ENCODE results near the gene DSG4.

Gene DSG4

DNA sequence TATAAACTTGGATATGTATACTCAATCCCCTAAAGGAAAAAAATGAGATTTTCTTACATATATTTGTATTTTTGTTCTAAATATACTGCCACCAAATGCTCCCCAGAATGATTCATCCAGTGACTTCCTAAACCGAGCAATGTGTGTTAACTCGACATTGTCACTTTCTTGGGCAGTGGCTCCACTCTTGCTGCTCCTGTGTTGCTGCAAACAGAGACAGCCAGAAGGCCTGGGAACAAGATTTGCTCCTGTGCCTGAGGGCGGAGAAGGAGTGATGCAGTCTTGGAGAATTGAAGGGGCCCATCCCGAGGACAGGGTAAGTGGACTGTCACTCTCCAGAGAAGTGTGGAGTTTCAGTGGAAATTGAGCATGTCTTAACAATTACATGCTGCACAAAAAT is 32.7 kb downstream of the DSG4 start:
- DNase-seq: no peak

DNA sequence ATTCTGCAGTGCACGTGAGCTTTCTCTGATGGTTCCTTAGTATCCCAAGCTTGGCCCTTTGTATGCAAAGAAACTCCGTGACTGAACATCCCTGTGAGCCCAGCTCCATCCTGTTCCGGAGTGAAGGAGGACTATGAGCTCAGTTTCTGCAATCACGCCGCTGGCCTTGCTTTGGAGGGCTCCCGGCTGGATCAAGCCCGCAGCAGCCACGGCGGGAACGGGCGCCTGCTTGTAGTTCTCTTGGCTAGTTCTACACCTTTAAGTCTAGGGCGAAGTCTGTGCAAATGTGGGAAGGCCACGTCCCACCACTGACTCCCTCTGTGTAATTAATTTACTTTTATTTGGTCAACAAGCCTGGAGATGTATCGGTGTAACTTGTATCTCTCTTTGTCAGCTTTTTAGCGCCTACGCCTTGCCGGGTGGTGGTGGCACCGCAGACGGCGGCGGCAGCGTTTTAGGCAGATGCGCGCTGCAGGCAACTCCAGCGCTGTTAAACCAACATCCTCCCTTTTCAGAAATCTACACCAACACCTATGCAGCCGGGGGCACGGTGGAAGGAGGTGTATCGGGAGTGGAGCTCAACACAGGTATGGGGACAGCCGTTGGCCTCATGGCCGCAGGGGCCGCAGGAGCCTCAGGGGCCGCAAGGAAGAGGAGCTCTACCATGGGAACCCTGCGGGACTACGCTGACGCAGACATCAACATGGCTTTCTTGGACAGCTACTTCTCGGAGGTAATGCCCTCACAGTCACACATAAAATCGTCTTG is 34.3 kb downstream of the DSG4 start:
- DNase-seq: no peak

DNA sequence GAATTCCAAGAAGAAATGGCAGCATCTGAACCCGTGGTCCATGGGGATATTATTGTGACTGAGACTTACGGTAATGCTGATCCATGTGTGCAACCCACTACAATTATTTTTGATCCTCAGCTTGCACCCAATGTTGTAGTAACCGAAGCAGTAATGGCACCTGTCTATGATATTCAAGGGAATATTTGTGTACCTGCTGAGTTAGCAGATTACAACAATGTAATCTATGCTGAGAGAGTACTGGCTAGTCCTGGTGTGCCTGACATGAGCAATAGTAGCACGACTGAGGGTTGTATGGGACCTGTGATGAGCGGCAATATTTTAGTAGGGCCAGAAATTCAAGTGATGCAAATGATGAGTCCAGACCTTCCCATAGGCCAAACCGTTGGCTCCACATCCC is 36.6 kb downstream of the DSG4 start:
- DNase-seq: no peak

DNA sequence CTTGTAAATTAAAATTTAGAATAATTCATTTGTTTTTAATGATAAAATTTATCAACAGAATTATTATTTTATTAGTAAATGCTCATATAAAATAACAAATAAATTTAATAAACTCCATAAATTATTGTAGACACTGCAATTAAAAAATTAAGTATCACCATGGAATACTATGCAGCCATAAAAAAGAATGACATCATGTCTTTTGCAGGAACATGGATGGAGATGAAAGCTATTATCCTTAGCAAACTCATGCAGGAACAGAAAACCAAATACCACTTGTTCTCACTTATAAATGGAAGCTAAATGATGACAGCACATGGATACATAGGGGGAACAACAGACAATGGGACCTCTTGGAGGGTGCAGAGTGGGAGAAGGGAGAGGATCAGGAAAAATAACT is 41.3 kb downstream of the DSG4 start:
- DNase-seq: no peak

DNA sequence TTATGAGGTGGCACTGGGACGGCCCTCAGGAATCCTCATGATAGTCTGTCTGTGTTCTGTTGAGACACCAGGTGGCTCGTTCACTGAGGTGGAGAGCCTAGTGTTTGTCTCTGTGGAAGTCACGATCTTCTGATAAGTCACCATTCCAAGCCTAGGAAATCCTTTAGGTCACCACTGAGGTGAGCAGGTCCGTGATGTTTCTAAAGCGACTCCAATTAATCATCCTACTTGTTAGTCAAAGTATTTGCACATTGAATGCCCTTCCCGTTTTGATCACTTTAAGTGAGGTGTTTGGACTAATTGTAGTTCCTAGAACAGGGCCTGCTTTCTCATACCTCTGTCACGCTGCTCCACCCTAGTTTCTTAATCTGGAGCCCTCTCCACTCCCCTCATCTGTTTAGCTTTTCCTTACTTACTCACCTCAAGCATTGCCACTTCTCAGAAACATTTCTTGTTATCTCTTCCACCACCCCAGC is 42.9 kb downstream of the DSG4 start:
- DNase-seq: no peak

DNA sequence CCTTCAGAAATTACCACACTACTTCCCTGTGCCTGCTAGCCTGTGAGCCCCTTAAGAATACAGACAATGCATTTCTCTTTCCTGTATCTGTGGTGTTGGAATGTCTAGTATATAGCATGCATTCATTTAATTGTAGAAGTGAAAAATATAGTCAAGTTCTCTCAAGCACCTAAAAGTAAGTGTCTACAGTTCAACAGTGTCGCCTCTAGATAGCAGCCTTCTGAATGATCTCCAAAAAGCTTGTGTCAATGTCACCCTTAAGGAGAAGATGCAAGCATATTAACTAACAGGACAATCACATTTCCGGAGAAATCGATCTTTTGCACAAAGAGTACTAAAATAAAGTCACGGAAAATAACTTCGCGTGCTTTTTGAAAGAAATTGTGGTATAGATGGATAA is 43.5 kb downstream of the DSG4 start:
- no peak for DNase-seq

DNA sequence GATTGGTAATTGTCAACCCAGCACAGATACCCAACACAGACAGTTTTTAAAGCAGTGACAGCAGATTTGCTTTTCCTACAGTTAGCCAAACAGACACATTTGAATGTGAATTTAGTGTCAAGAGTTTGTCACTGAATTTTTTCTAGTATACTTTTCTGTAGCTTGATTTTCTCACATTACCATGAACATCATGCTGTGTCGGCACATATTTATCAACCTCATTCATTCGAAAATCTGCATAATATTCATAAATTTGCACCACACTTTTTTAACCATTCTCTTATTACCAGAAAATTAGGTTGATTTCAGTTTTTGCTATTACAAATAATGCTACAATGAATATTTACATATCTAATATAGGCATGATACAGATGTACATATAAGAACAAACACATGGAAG is 43.9 kb downstream of the DSG4 start:
- no peak for DNase-seq

DNA sequence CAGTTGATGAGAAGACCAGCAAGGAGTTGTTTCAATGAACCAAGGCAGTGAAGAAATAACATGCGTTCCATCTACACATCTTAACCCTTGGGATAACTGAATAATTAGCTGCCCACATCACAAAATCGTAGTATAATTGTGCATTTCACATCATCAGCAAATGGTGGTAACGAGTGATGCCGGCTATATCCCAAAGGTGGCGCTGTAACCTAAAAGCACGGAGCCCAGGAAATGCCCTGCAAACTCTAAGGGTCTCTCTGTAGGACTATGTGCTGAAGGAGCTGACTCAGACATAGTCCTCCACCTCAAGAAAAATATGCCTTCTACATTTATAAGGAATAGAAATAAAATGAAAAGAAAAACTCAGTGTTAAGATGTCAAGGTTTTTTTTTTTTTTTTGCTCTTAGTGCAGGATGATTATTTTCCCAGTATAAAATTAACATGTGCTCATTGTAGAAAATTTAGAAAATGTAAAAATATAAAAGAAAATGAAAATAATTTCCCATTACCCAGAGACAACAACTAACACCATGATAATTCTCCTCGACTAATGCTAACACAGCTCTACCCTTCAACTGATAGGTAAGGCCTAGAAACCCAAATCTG is 47.9 kb downstream of the DSG4 start:
- no peak for DNase-seq

DNA sequence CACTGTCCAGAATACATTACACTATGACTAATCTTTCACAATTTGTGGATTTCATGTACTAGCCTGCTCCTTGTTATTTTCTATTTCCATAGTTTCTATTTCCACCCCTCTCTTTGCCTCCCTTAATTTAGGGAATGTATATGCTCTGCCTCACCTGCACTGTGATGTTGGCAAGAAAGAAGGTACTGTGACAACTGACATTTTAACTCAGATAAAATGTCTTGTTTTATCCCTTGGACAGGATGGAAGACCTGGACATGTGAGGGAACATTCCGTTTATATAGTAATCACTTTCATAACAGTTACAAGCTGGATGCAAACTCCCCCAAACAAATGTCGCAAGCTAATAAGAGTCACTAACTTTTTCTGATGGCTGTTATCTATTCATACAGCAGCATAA is 49.4 kb downstream of the DSG4 start:
- DNase-seq: no peak

DNA sequence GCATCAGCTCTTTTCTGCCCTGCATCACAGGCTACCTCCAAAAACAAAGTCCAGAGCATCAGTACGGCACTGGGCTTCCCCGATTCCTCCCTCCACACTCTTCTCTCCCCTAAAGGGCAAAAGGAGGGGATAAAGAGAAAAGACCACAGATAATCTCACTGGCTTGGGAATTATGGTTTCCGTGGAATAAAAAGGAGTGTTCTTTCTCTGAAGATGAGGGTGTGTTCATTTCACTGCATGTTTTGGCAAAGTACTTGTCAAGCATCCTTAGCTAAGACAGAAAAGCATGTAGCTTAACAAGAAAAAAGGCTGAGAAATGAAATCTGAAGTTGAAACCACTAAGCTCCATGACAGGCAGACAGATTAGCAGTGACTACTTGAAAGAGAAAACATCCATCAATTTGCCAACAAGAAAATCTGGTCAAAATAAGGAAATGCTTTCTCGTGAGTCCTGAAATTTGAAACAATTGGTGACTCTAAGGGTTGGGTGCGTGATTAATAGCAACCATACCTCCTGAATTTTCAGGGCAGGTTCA is 50.4 kb downstream of the DSG4 start:
- DNase-seq: no peak

DNA sequence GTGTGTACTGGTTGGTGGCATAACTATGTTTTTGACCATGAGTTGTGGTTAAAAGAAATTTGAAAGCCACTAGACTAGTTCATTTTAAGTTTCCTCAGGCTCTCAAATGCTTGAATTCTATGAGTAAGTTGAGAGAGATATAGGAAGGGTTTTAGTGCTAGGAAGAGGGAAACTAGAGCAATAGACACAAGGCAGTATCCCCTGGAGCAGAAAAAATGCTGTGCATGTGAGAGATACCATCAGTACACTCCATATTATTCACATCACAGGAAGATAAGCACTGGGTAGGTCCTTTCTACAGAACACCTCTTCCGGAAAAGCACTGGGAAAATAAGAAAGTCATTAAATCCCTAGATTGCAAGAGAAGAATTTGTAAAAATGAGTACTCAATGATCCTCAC is 51.6 kb downstream of the DSG4 start:
- DNase-seq: no peak

DNA sequence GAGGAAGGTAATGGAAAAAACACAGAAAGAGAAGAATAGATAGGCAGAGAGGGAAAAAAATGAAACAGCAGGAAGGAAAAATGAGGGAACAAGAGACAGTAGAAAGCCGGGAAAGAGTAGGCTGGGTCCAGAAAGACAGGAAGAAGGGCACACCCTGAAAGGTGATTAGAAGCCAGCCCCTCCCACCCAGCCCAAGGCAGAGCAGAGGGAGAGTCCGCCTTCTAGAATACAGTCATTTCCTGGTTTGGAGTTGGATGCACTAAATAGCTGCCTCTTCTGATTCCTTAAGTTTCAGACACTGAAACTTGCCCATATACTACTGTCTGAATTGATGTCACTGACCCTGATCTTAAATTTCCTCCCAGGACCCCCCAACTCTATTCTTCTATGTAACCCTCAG is 53.0 kb downstream of the DSG4 start:
- DNase-seq: no peak

DNA sequence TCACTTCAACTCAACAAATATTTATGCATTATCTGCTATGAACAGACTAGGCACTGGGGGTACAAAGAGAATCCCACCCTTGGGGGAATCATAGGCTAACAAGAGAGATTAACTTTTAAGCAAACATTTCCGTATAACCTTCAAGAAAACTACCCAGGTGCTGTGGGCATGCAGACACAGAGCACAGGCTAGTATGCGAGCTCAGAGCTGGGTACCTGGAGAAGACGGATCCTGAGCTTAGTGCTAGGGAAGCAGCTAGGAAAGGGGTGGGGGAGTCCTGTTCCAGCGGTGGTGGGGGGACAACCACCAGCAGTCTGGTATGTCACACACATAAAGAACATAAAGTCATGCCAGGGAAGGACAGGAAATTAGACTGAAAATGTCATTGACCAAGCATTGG is 53.5 kb downstream of the DSG4 start:
- no peak for DNase-seq

DNA sequence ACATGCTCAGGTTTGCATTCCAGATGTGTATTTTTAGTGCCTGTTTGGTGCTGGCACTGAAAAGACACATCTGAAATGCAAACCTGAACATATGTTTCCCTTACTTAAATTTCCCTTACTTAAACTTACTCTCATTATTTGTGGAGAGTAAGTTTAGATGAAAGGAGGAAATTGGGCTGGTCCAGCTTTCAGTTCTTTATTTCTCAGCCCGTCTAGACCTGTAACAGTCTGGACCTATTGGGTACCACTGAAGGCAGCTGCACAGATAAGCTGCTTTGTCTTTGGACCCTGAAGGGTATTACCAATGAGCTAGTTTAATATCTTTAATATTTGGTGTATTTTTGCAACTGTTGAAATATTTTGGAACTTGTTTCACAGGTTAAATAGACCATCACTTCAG is 54.0 kb downstream of the DSG4 start:
- no peak for DNase-seq

DNA sequence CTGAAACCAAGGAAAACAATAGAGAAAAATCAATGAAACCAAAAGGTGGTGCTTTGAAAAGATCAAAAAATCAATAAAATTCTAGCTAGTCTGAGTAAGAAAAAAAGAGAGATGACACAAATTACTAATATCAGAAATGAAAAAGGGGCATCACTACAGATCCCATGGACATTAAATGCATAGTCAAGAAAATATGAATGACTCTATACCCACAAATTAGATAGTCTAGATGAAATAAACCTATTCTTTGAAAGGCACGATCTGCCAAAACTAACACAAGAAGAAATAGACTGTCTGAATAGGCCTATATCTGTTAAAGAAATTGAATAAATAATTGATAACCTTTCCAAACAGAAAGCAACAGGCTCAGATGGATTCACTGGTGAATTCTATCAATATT is 55.7 kb downstream of the DSG4 start:
- no peak for DNase-seq

DNA sequence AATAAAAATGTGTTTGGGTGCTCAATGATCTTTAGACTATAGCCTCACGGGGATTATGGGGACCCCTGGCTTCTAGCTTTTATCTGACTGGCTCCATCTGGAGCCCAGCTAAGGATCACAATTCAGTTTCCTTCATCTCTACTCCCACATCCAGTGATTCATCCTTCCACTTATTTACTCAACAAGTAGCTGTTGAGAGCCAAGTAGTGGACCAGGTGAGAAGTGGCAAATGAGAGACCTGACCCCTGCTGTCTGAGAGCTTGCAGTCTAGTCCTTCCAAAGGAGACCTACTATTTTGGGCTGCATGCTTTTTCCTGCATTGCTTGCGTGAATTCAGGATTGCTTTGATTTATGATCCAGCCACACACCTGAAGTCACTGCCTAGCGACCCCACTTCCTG is 60.2 kb downstream of the DSG4 start:
- DNase-seq: no peak

DNA sequence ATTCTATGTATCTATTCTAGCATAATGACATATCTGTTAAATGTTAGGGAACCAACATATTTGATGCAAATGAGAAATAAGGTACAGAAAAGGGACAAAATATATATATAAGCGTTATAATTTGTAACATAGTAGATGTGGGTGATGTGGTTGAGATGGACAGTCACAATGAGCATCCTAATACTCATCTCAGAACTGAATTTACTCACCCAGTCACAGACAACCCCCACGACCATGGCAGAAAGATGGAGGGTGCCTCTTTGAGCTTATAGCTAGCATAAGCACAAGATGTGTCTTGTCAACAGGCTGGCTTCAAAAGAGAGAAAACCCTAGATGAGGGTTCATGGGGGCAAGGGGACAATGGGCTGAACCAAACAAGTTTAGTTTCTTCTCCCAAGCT is 61.8 kb downstream of the DSG4 start:
- no peak for DNase-seq

DNA sequence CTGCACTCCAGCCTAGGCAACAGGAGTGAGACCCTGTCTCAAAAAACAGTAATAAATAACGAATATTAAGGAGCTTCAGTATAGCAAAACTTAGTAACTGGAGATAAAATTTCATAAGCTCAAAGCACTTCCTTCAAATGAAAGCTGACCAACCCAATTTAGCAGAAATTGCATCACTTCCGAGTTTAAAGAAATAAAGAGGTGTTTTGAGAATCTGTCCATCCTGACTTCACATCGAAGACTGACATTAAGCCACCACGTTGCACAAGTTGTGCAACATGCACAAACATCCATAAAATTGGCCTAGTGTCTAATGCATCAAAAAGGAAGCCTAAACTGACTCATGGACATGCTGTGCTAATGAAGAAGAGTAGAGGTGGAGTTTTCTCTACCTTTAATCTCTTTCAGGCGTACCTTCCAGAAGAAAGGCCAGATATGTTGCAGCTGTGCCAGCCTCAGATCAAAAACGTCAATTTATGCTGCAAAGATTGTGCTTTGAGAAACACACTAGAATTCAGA is 63.3 kb downstream of the DSG4 start:
- DNase-seq: no peak

DNA sequence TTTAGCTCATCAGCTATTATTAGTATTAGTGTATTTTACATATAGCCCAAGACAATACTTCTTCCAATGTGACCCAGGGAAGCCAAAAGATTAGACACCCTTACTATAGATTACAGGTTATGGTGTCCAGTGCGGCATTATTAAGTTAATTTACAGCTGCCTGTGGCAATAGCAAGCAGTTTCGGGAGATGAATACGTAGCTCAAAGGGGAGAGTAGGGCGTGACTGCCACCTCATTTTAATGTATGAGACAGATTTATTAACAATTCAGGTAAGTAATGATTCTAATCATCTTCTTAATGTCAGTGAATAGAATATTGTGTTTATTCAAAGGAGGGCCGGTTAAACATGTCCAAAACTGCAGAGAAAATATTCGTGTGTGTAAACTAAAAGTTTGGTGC is 64.2 kb downstream of the DSG4 start:
- no peak for DNase-seq

DNA sequence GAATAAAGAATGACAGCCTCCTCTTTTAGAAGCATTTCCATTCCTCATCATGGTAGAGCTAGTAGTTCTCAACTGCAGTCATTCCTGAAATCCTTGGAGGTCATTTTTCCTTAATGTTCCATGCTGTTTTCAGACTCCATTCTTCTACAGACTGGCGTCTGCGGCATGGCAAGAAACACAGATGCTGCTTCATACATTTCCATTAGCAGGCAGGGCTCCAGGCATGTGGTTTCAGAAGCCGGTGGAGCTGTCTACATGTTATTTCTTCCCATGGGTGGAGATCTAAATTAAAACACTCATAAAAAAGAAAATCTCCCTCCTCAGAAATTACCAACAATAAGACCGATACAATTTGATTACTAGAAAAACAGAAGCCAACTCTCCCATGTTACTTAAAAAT is 64.9 kb downstream of the DSG4 start:
- no peak for DNase-seq

DNA sequence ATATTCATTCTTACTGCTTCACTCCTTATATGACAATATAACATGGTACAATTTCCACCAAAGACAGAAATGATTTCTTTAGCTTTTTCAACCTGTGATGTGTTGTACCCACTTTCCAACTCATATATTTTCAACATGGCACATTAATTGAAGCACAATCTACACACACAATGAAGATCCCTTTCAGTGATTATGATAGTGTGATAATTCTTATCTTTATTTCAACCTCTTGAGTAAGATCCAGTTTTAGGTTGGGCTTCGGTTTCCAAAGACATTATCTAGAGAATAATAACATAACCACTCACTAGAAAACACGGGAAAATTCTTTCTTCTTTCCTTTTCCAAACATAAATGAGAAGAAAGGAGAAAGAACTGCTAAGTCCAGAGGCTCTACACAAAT is 67.6 kb downstream of the DSG4 start:
- no peak for DNase-seq

DNA sequence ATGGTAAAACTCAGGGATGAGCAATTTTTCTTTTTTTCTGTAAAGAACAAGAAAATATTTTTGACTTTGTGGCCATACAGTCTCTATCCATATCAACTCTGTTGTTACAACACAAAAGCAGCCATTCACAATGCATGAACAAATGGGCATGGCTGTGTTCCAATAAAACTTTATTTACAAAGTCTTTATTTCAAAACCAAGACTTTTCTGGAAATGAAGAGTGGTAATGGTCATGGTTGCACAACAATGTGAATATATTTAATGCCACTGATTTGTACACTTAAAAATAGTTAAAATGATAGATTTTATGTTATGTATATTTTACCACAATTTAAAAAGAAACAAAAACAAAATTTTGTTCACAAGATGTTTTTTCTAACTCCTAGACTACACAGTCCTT is 69.3 kb downstream of the DSG4 start:
- DNase-seq: no peak

DNA sequence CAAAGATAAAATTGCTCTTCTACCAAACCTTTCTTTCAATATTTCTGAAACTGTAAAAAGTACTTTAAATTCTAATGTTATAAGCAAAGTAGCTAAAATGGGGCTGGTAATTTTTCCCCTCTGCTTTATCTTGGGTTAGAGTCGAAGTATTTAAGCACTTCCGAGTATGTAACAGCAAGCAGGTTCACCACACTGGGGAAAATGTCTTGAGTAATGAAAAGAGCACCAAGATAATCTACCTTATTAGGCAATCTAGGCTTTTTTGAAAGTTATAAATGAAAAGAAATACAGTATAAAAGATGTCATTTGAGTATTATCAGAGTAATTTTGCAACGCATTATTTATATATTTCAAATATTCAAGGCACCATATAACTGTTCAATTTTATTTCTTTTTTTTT is 70.3 kb downstream of the DSG4 start:
- DNase-seq: no peak

DNA sequence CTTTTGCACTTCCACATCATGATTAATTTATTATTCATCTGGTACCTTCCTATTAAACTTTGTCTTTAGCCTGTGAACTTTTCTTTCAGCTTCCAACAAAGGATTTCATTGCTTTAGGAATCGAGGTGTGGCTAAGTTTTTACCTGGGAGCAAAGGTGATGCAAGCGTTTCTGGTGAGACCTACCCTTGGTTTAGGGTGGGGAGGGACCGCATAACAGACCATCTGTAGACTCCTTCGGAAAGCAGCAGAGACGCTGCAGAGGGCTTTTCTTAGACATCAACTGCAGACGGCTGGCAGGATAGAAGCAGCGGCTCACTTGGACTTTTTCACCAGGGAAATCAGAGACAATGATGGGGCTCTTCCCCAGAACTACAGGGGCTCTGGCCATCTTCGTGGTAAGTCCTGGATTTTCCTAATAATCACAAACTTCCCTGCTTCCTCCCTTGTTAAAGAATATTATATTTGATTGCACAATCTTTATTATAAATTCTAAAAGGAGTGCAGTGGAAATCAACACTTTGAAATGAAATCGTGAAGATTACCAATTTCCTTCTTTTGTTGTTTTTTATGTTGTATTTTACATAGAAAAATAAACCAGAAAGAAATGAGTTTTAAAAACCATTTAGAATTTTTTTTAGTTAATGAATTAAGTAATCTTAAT is 71.1 kb downstream of the DSG4 start, which contains the start of gene DSG3:
Gene DSG3, plus strand, starts transcription at position 212 of the 662 bp plus-strand sequence. Its CDS starts 137 bp downstream, at position 349.
- DNase-seq: no peak

Data from activated CD4-positive, CD25-positive, alpha-beta regulatory T cell treated with anti-CD3 and anti-CD28 coated beads, Interleukin-2, amount 50 U/mL, for 72 hours (primary cell).